BLaER1 treated with 17β-estradiol and CSF1 and Interleukin-3, amounts not matched to agents 10 nM and 100 nM (cell line): ENCODE data around the gene E2F1.

ENCODE experiments used
- H3K27ac ChIP-seq, 11 experiments: shearing (Covaris generic); formaldehyde crosslinking; 2 replicates each; pipeline ENCODE4 v1.8.1; 2022
- H3K27me3 ChIP-seq, 11 experiments: shearing (Covaris generic); formaldehyde crosslinking; 2 replicates each; pipeline ENCODE4 v1.8.1; 2022
- H3K36me3 ChIP-seq, 11 experiments: shearing (Covaris generic); formaldehyde crosslinking; 2 replicates each; pipeline ENCODE4 v1.8.1; 2022
- H3K4me1 ChIP-seq, 10 experiments: shearing (Covaris generic); formaldehyde crosslinking; 2 replicates each; pipeline ENCODE4 v1.8.1; 2022
- H3K4me2 ChIP-seq, 11 experiments: shearing (Covaris generic); formaldehyde crosslinking; 2 replicates each; pipeline ENCODE4 v1.8.1; 2022
- H3K4me3 ChIP-seq, 10 experiments: shearing (Covaris generic); formaldehyde crosslinking; 2 replicates each; pipeline ENCODE4 v1.8.1; 2022
- H3K9ac ChIP-seq, 11 experiments: shearing (Covaris generic); formaldehyde crosslinking; 2 replicates each; pipeline ENCODE4 v1.8.1; 2022
- H3K9me3 ChIP-seq, 11 experiments: shearing (Covaris generic); formaldehyde crosslinking; replicated peaks in 1 of 11; 2 replicates each; pipeline ENCODE4 v1.8.1; 2022
- H4K20me1 ChIP-seq, 11 experiments: shearing (Covaris generic); formaldehyde crosslinking; 2 replicates each; pipeline ENCODE4 v1.8.1; 2022
- Cebpa-rat ChIP-seq, 11 experiments: shearing (Covaris generic); IDR thresholded peaks; 2 replicates each; pipeline ENCODE4 v1.8.1; 2022

Gene E2F1

GRCh38 chr20:33656010-33656782, 30.0 kb downstream of the E2F1 start:
- no peak overlapping the region for H3K27ac ChIP-seq

GRCh38 chr20:33655164-33655563, 31.0 kb downstream of the E2F1 start:
- Histone ChIP-seq H3K27me3 (no peaks in the 10 kb centered on the region), H3K27ac (no peak overlapping the region), H3K4me1 (peaks cover 2 to 8% (median 6%) of the 10 kb centered on the region in 10 experiments; a peak in 17 of 20 replicates), H4K20me1 (peaks cover 0 to 47% (median 0%) of the 10 kb centered on the region in 11 experiments; a peak in 4 of 22 replicates), H3K9me3 (no peaks in the 10 kb centered on the region), H3K9ac (no peak overlapping the region), H3K4me2 (no peak overlapping the region), H3K36me3 (peaks cover 4 to 33% (median 18%) of the 10 kb centered on the region in 11 experiments; a peak in 13 of 22 replicates), H3K4me3 (no peak overlapping the region)
- TF ChIP-seq Cebpa-rat (IDR thresholded peaks at IDR 0.05): no peak

More at GRCh38 chr20:33656010-33656782, 30.0 kb downstream of the E2F1 start:
- no peaks in the 10 kb centered on the region for H3K9me3 ChIP-seq
- no peak overlapping the region for H3K4me2 ChIP-seq
- TF ChIP-seq Cebpa-rat (IDR thresholded peaks at IDR 0.05): no peak
- H3K36me3 ChIP-seq: peaks cover 4 to 34% (median 18%) of the 10 kb centered on the region in 11 experiments; a peak in 13 of 22 replicates
- H4K20me1 ChIP-seq: peaks cover 0 to 45% (median 0%) of the 10 kb centered on the region in 11 experiments; a peak in 4 of 22 replicates
- peaks cover 6 to 17% (median 13%) of the 10 kb centered on the region in 10 experiments; a peak in 18 of 20 replicates for H3K4me1 ChIP-seq
- no peak overlapping the region for H3K4me3 ChIP-seq
- H3K27me3 ChIP-seq: no peaks in the 10 kb centered on the region
- no peak overlapping the region; a peak in 1 of 22 replicates for H3K9ac ChIP-seq

- no peak overlapping the region for H3K27ac ChIP-seq
- H3K4me2 ChIP-seq: no peak overlapping the region
- no peak overlapping the region for H3K4me3 ChIP-seq
- H3K36me3 ChIP-seq: peaks cover 4 to 29% (median 14%) of the 10 kb centered on the region in 11 experiments; a peak in 12 of 22 replicates
- peaks cover 0 to 8% (median 2%) of the 10 kb centered on the region in 10 experiments; a peak in 11 of 20 replicates for H3K4me1 ChIP-seq
- peaks cover 0 to 47% (median 0%) of the 10 kb centered on the region in 11 experiments; a peak in 4 of 22 replicates for H4K20me1 ChIP-seq
- H3K27me3 ChIP-seq: no peaks in the 10 kb centered on the region
- H3K9me3 ChIP-seq: no peaks in the 10 kb centered on the region
- no peak overlapping the region for H3K9ac ChIP-seq
- TF ChIP-seq Cebpa-rat (IDR thresholded peaks at IDR 0.05): no peak
Measured at GRCh38 chr20:33654680-33655161, 31.5 kb downstream of the E2F1 start.

GRCh38 chr20:33653900-33654596, 32.1 kb downstream of the E2F1 start:
- Histone ChIP-seq H3K27ac (no peak overlapping the region), H3K4me1 (peaks cover 0 to 8% (median 4%) of the 10 kb centered on the region in 10 experiments; a peak in 10 of 20 replicates), H3K9me3 (no peaks in the 10 kb centered on the region), H3K36me3 (peaks cover 0 to 22% (median 7%) of the 10 kb centered on the region in 11 experiments; a peak in 10 of 22 replicates), H3K4me2 (no peak overlapping the region), H3K9ac (no peak overlapping the region), H3K27me3 (no peaks in the 10 kb centered on the region), H4K20me1 (peaks cover 0 to 46% (median 0%) of the 10 kb centered on the region in 11 experiments; a peak in 6 of 22 replicates), H3K4me3 (no peak overlapping the region)
- TF ChIP-seq Cebpa-rat (IDR thresholded peaks at IDR 0.05): no peak

- H3K4me3 ChIP-seq: no peak overlapping the region
- H3K9ac ChIP-seq: no peak overlapping the region
- TF ChIP-seq Cebpa-rat (IDR thresholded peaks at IDR 0.05): no peak
- H3K4me2 ChIP-seq: peak overlapping the region in 1 of 11 experiments; percentile 20; a peak in 1 of 22 replicates
- H3K27ac ChIP-seq: no peak overlapping the region
- peaks cover 4 to 13% (median 8%) of the 10 kb centered on the region in 10 experiments; a peak in 16 of 20 replicates for H3K4me1 ChIP-seq
- peaks cover 0 to 50% (median 2%) of the 10 kb centered on the region in 11 experiments; a peak in 8 of 22 replicates for H4K20me1 ChIP-seq
- no peaks in the 10 kb centered on the region for H3K9me3 ChIP-seq
- no peaks in the 10 kb centered on the region for H3K27me3 ChIP-seq
- peaks cover 0 to 18% (median 4%) of the 10 kb centered on the region in 11 experiments; a peak in 10 of 22 replicates for H3K36me3 ChIP-seq
Measured at GRCh38 chr20:33653218-33653899, 32.8 kb downstream of the E2F1 start.

- peaks cover 6 to 26% (median 20%) of the 10 kb centered on the region in 10 experiments; a peak in 17 of 20 replicates for H3K4me1 ChIP-seq
- H3K27me3 ChIP-seq: no peaks in the 10 kb centered on the region
- H3K4me3 ChIP-seq: no peak overlapping the region
- H3K27ac ChIP-seq: no peak overlapping the region
- H3K36me3 ChIP-seq: peaks cover 0 to 16% (median 2%) of the 10 kb centered on the region in 11 experiments; a peak in 7 of 22 replicates
- no peak for TF ChIP-seq Cebpa-rat (IDR thresholded peaks at IDR 0.05)
- H3K9me3 ChIP-seq: no peaks in the 10 kb centered on the region
- H4K20me1 ChIP-seq: peaks cover 0 to 45% (median 7%) of the 10 kb centered on the region in 11 experiments; a peak in 9 of 22 replicates
- H3K4me2 ChIP-seq: no peak overlapping the region
- H3K9ac ChIP-seq: no peak overlapping the region
Measured at GRCh38 chr20:33651562-33652048, 34.6 kb downstream of the E2F1 start.

GRCh38 chr20:33650753-33651561, 35.2 kb downstream of the E2F1 start:
- Histone ChIP-seq H3K4me2 (no peak overlapping the region), H3K27ac (no peak overlapping the region), H3K36me3 (peaks cover 0 to 22% (median 5%) of the 10 kb centered on the region in 11 experiments; a peak in 13 of 22 replicates), H3K4me1 (peaks cover 6 to 26% (median 20%) of the 10 kb centered on the region in 10 experiments; a peak in 17 of 20 replicates), H4K20me1 (peaks cover 0 to 45% (median 7%) of the 10 kb centered on the region in 11 experiments; a peak in 9 of 22 replicates), H3K9ac (no peak overlapping the region), H3K27me3 (no peaks in the 10 kb centered on the region), H3K4me3 (no peak overlapping the region), H3K9me3 (no peaks in the 10 kb centered on the region)
- no peak for TF ChIP-seq Cebpa-rat (IDR thresholded peaks at IDR 0.05)
